HepG2 (cell line): ENCODE results near the gene ANKRD62.

ENCODE experiments used
- ATF6 ChIP-seq: sonication (generic); formaldehyde crosslinking; conservative IDR thresholded peaks from 2 replicates; pipeline ENCODE4 v1.4.0; 2020; ENCODE audit warnings: missing genetic modification reagents
- ESRRA ChIP-seq: sonication (generic); formaldehyde crosslinking; IDR thresholded peaks from 2 replicates; pipeline ENCODE4 v1.5.1; 2020; ENCODE audit warnings: mild to moderate bottlenecking, low read depth, missing genetic modification reagents
- GABPA ChIP-seq, 2 experiments: IDR thresholded peaks; 2 replicates each; pipeline ENCODE4 v1.6.1; 2011 to 2016; ENCODE audit warnings: low read depth in 2 of 2, low read length in 1 of 2, missing biosample characterization in 1 of 2, missing genetic modification characterization in 1 of 2
- NFYB ChIP-seq: sonication (generic); formaldehyde crosslinking; IDR thresholded peaks from 2 replicates; pipeline ENCODE4 v1.4.0; 2020; ENCODE audit warnings: missing genetic modification reagents
- REST ChIP-seq, 2 experiments: IDR thresholded peaks; 2 replicates each; pipeline ENCODE4 v1.6.1; 2011 to 2012; ENCODE audit warnings: low read length in 2 of 2, borderline replicate concordance in 1 of 2, low read depth in 1 of 2, mild to moderate bottlenecking in 1 of 2, moderate library complexity in 1 of 2
- SOX13 ChIP-seq, 3 experiments: fragments of 450-650 bp in 1 of 3; sonication (generic) in 1 of 3; formaldehyde crosslinking in 1 of 3; IDR thresholded peaks in 2 of 3; conservative IDR thresholded peaks in 1 of 3; 2 replicates each; pipeline versions ENCODE4 v1.5.0 to v1.6.1; 2016 to 2020; ENCODE audit warnings: antibody characterized with exemption in 1 of 3, mild to moderate bottlenecking in 1 of 3, missing compliant biosample characterization in 1 of 3, missing genetic modification reagents in 1 of 3, moderate library complexity in 1 of 3
- YY1 ChIP-seq: IDR thresholded peaks from 2 replicates; pipeline ENCODE4 v1.6.1; 2011; ENCODE audit warnings: low read length, low read depth, moderate library complexity, mild to moderate bottlenecking; ENCODE audit not compliant: insufficient read depth, insufficient replicate concordance
- ZNF598 ChIP-seq: sonication (generic); formaldehyde crosslinking; IDR thresholded peaks from 2 replicates; pipeline ENCODE4 v1.5.1; 2020; ENCODE audit warnings: mild to moderate bottlenecking, missing genetic modification reagents, borderline replicate concordance

- no peak for TF ChIP-seq ESRRA
- no peak for TF ChIP-seq YY1
- no peak for TF ChIP-seq GABPA (IDR thresholded peaks at IDR 0.05; ENCODE audit: low read depth, low read length)
- TF ChIP-seq GABPA (CRISPR knock-in tag; IDR thresholded peaks at IDR 0.05; ENCODE audit: low read depth): no peak
- TF ChIP-seq REST (IDR thresholded peaks at IDR 0.05; ENCODE audit: borderline replicate concordance in 1 of 2, low read depth in 1 of 2, low read length in 2 of 2): no peak
- no peak for TF ChIP-seq ZNF598 (CRISPR knock-in tag)
- no peak for TF ChIP-seq NFYB (CRISPR knock-in tag)
- TF ChIP-seq ATF6 (CRISPR knock-in tag): no peak
- no peak for TF ChIP-seq SOX13 (IDR thresholded peaks at IDR 0.05)
- no peak for TF ChIP-seq SOX13 (CRISPR knock-in tag; conservative IDR thresholded peaks at IDR 0.05 in 1 of 2, IDR thresholded peaks at IDR 0.05 in 1 of 2)
These were observed 69.1 kb downstream of the ANKRD62 start for GRCh38 chr18:12162786-12163185.
